SK-N-SH (cell line): ENCODE results near the gene TBCD. TPM values are rescaled to one million over a fixed set of nuclear protein-coding genes. Genes with fewer than 3 reads are reported as not detected.

Experiments
- CTCF ChIA-PET: fragments of 300-600, 350-600 bp; formaldehyde crosslinking; extraction: SDS; loops from one replicate; lab custom pipeline; 2021; lab: Yijun Ruan, JAX
- POLR2A ChIA-PET: fragments of 350-600 bp; sonication (Branson Sonifier 250); formaldehyde crosslinking; extraction: SDS; loops from one replicate; lab custom pipeline; 2020; ENCODE audit warnings: antibody characterized with exemption, inconsistent platforms; lab: Yijun Ruan, JAX
- DNase-seq: peaks from one replicate; pipeline ENCODE4 v3.0.0; 2012
- H2AFZ ChIP-seq: fragments of 200-600 bp; sonication (generic); 2 replicates; pipeline ENCODE4 v1.8.1; 2016; ENCODE audit warnings: antibody characterized with exemption, mild to moderate bottlenecking, low read depth
- H3F3A ChIP-seq: fragments of 200-600 bp; sonication (generic); replicated peaks from 2 replicates; pipeline ENCODE3; 2016; ENCODE audit warnings: antibody characterized with exemption, mild to moderate bottlenecking; ENCODE audit not compliant: insufficient read depth
- H3K27ac ChIP-seq, 2 experiments: fragments of 200-500 bp in 1 of 2; fragments of 200-600 bp in 1 of 2; sonication (Bioruptor generic) in 1 of 2; sonication (generic), shearing (Covaris generic) in 1 of 2; 2 replicates each; pipeline versions ENCODE4 v1.5.1 to v1.6.1; 2014 to 2016; ENCODE audit warnings: low read depth in 2 of 2, inconsistent platforms in 1 of 2, low read length in 1 of 2, mild to moderate bottlenecking in 1 of 2, mixed read lengths in 1 of 2
- H3K27me3 ChIP-seq: fragments of 200-600 bp; sonication (generic), shearing (Covaris generic); 2 replicates; pipeline ENCODE4 v1.6.1; 2016; ENCODE audit warnings: mixed run types; ENCODE audit not compliant: insufficient read depth
- H3K36me3 ChIP-seq, 2 experiments: fragments of 200-500 bp in 1 of 2; fragments of 200-600 bp in 1 of 2; sonication (Bioruptor generic) in 1 of 2; sonication (generic) in 1 of 2; replicated peaks in 1 of 2; 2 replicates each; pipeline versions ENCODE3 to v1.5.1; 2014 to 2016; ENCODE audit warnings: low read length in 1 of 2, mild to moderate bottlenecking in 1 of 2; ENCODE audit not compliant: insufficient read depth in 2 of 2, control insufficient read depth in 1 of 2
- H3K4me1 ChIP-seq, 2 experiments: fragments of 200-500 bp in 1 of 2; fragments of 200-600 bp in 1 of 2; sonication (Bioruptor generic) in 1 of 2; sonication (generic), shearing (Covaris generic) in 1 of 2; 2 replicates each; pipeline versions ENCODE4 v1.5.1 to v1.6.1; 2014 to 2016; ENCODE audit warnings: low read depth in 1 of 2, low read length in 1 of 2, mixed run types in 1 of 2; ENCODE audit not compliant: insufficient read depth in 2 of 2, control insufficient read depth in 1 of 2
- H3K4me2 ChIP-seq: fragments of 200-600 bp; sonication (generic), shearing (Covaris generic); 2 replicates; pipeline ENCODE4 v1.6.1; 2017; ENCODE audit warnings: mixed run types
- H3K4me3 ChIP-seq, 2 experiments: fragments of 200-500 bp in 1 of 2; fragments of 200-600 bp in 1 of 2; sonication (Bioruptor generic) in 1 of 2; sonication (generic), shearing (Covaris generic) in 1 of 2; 2 replicates each; pipeline versions ENCODE4 v1.5.1 to v1.8.1; 2014 to 2016; ENCODE audit warnings: low read depth in 2 of 2, inconsistent platforms in 1 of 2, low read length in 1 of 2, mild to moderate bottlenecking in 1 of 2, mixed read lengths in 1 of 2, moderate library complexity in 1 of 2
- H3K79me2 ChIP-seq: fragments of 200-600 bp; sonication (generic); 2 replicates; pipeline ENCODE4 v1.8.1; 2017; ENCODE audit warnings: mild to moderate bottlenecking; ENCODE audit not compliant: insufficient read depth
- H3K9ac ChIP-seq: fragments of 200-600 bp; sonication (generic); 2 replicates; pipeline ENCODE4 v1.6.1; 2017; ENCODE audit warnings: mixed run types
- H3K9me2 ChIP-seq: fragments of 200-600 bp; sonication (generic); 2 replicates; pipeline ENCODE4 v1.6.1; 2017; ENCODE audit warnings: mixed run types
- H3K9me3 ChIP-seq: fragments of 200-600 bp; sonication (generic); 2 replicates; pipeline ENCODE4 v1.6.1; 2017; ENCODE audit warnings: mixed run types, mild to moderate bottlenecking, moderate library complexity
- H4K20me1 ChIP-seq: fragments of 200-600 bp; sonication (generic); 2 replicates; pipeline ENCODE4 v1.6.1; 2017; ENCODE audit warnings: mild to moderate bottlenecking, mixed run types; ENCODE audit not compliant: insufficient read depth
- EP300 ChIP-seq, 2 experiments: IDR thresholded peaks; 2 replicates each; pipeline versions ENCODE4 v1.4.0 to v1.6.1; 2012; ENCODE audit warnings: borderline replicate concordance in 1 of 2, low read depth in 1 of 2, low read length in 1 of 2
- FOXM1 ChIP-seq: IDR thresholded peaks from 2 replicates; pipeline ENCODE4 v1.4.0; 2012; ENCODE audit warnings: low read depth, mild to moderate bottlenecking
- PBX3 ChIP-seq: IDR thresholded peaks from 2 replicates; pipeline ENCODE4; 2012
- RXRA ChIP-seq: IDR thresholded peaks from 2 replicates; pipeline ENCODE4 v1.4.0; 2012; ENCODE audit warnings: low read depth, mild to moderate bottlenecking, borderline replicate concordance
- ZBTB33 ChIP-seq: IDR thresholded peaks from 2 replicates; pipeline ENCODE4 v1.4.0; 2012; ENCODE audit warnings: low read depth, borderline replicate concordance
- polyA plus RNA-seq, 3 experiments: library from polyadenylated mRNA; depleted of rRNA; stranded (reverse); fragments of >200 nt; gene quantifications; 2 replicates each; pipeline ENCODE4 v1.2.3, GENCODE V29; 2012

The TBCD gene
- polyA plus RNA-seq, 1 of the 3 experiments (the other 2 are of a cell fraction), result 107 TPM

- H3K27ac ChIP-seq, result no peak overlapping the region
- peaks cover 34% of the 10 kb centered on the region for H3K9me3 ChIP-seq
- no peak overlapping the region for H3K4me3 ChIP-seq
- H3K36me3 ChIP-seq, result peaks cover 0 to 12% of the 10 kb centered on the region in 2 experiments
- no peak overlapping the region for H3K9ac ChIP-seq
- H3F3A ChIP-seq, result no peaks in the 10 kb centered on the region
- no peak overlapping the region for H2AFZ ChIP-seq
- no peaks in the 10 kb centered on the region for H3K4me1 ChIP-seq
- DNase-seq, result no peak
- no peak overlapping the region for H3K4me2 ChIP-seq
- CTCF ChIA-PET, result interaction anchor here (1.4 kb wide), 1 partner anchor 19 kb away, joined by 4 read pairs; no protein-coding TSS in a partner anchor
- H3K9me2 ChIP-seq, result no peaks in the 10 kb centered on the region
- no peaks in the 10 kb centered on the region for H3K79me2 ChIP-seq
- no peaks in the 10 kb centered on the region for H4K20me1 ChIP-seq
- no peaks in the 10 kb centered on the region for H3K27me3 ChIP-seq
- TF ChIP-seq ZBTB33, result no peak
- no peak for TF ChIP-seq RXRA
- TF ChIP-seq FOXM1, result no peak
- no peak for TF ChIP-seq EP300 (IDR thresholded peaks at IDR 0.05; ENCODE audit: borderline replicate concordance in 1 of 2, low read depth in 1 of 2, low read length in 1 of 2)
- no peak for TF ChIP-seq PBX3
- POLR2A ChIA-PET, result no interaction called here
These were observed 241.1 kb downstream of the TBCD start for GRCh38 chr17:82993005-82993404.

Other genes with a start within 250 kb of the TBCD start
- 33.6 and 36.4 TPM in 2 replicates for gene FOXK2, start 232.3 kb upstream of the TBCD start, polyA plus RNA-seq (2012; rRNA removed)
- 171 and 191 TPM in 2 replicates for gene WDR45B, start 103.6 kb upstream of the TBCD start, polyA plus RNA-seq (2012; rRNA removed)
- 13.4 and 20.7 TPM in 2 replicates for gene RAB40B, start 53.4 kb upstream of the TBCD start, polyA plus RNA-seq (2012; rRNA removed)
- 54.3 and 68.2 TPM in 2 replicates for gene FN3KRP, start 35.4 kb upstream of the TBCD start, polyA plus RNA-seq (2012; rRNA removed)
- 4.3 and 9.9 TPM in 2 replicates for gene FN3K, start 16.4 kb upstream of the TBCD start, polyA plus RNA-seq (2012; rRNA removed)
- not detected in 2 replicates for gene ZNF750, start 88.0 kb downstream of the TBCD start, polyA plus RNA-seq (2012; rRNA removed)